Activated B cell treated with CpG ODN at 0.5 μM for 24 hours (primary cell): ENCODE data around the gene MORC1. TPM values are rescaled to one million over a fixed set of nuclear protein-coding genes. Genes with fewer than 3 reads are reported as not detected.
A peak's percentile ranks its signal among the peaks of the same experiment; 100 is the strongest.

Experiments used
- ATAC-seq: fragments of 200-7000 bp; cut with Tn5 transposase; one replicate; pipeline ENCODE4 v1.10.0; 2021; ENCODE audit warnings: low read depth, mild to moderate bottlenecking, moderate library complexity
- CTCF ChIA-PET: fragments of 350-600 bp; sonication (Branson Sonifier 250); formaldehyde crosslinking; loops from one replicate; lab custom pipeline; 2021; ENCODE audit warnings: antibody characterized with exemption; lab: Charles Lee
- POLR2A ChIA-PET: fragments of 350-600 bp; sonication (Branson Sonifier 250); formaldehyde crosslinking; loops from one replicate; lab custom pipeline; 2021; ENCODE audit warnings: antibody characterized with exemption; lab: Charles Lee
- DNase-seq: peaks from one replicate; pipeline ENCODE4 v3.0.0; 2022
- H3K27ac Mint-ChIP-seq: one replicate; pipeline ENCODE4 v1.8.0; 2020; ENCODE audit warnings: mixed read lengths
- H3K27me3 Mint-ChIP-seq: one replicate; pipeline ENCODE4 v1.8.0; 2021; ENCODE audit warnings: mixed read lengths
- H3K36me3 Mint-ChIP-seq: one replicate; pipeline ENCODE4 v1.8.0; 2021; ENCODE audit warnings: low read depth, mixed read lengths
- H3K4me1 Mint-ChIP-seq: one replicate; pipeline ENCODE4 v1.8.0; 2021; ENCODE audit warnings: mixed read lengths
- H3K4me3 Mint-ChIP-seq: one replicate; pipeline ENCODE4 v1.8.0; 2020; ENCODE audit warnings: mild to moderate bottlenecking, mixed read lengths
- H3K9me3 Mint-ChIP-seq: one replicate; pipeline ENCODE4 v1.8.0; 2020; ENCODE audit warnings: mixed read lengths
- CTCF ChIP-seq: fragments of 200-600 bp; IDR thresholded peaks from one replicate; pipeline ENCODE4 v1.8.0; 2022; ENCODE audit warnings: antibody characterized with exemption, mild to moderate bottlenecking
- intact Hi-C: fragments of 100-400 bp; cut with micrococcal nuclease; formaldehyde crosslinking; loops from one replicate; pipeline ENCODE4 v1.15.1; 2024
- total RNA-seq: library from RNA; stranded (reverse); gene quantifications from 2 replicates; pipeline ENCODE4 v1.2.3, GENCODE V29; 2022

Gene MORC1
- total RNA-seq, 1 donor from 2014 or later, result not detected

- no peaks in the 10 kb centered on the region for H3K36me3 Mint-ChIP-seq
- peaks cover 22% of the 10 kb centered on the region for H3K27me3 Mint-ChIP-seq
- no peak for TF ChIP-seq CTCF
- H3K4me1 Mint-ChIP-seq, result no peaks in the 10 kb centered on the region
- no peak overlapping the region for H3K27ac Mint-ChIP-seq
- DNase-seq (no peak), ATAC-seq (no peak)
- intact Hi-C loops, result no loop called here
- peaks cover 5% of the 10 kb centered on the region for H3K9me3 Mint-ChIP-seq
- CTCF ChIA-PET, result no interaction called here
- no peak overlapping the region for H3K4me3 Mint-ChIP-seq
- POLR2A ChIA-PET, result no interaction called here
Measured at GRCh38 chr3:108931035-108931434, 186.9 kb downstream of the MORC1 start.

GRCh38 chr3:108918866-108919265 is 199.1 kb downstream of the MORC1 start:
- peaks cover 19% of the 10 kb centered on the region for H3K27me3 Mint-ChIP-seq
- no peak overlapping the region for H3K27ac Mint-ChIP-seq
- TF ChIP-seq CTCF, result no peak
- H3K9me3 Mint-ChIP-seq, result no peaks in the 10 kb centered on the region
- ATAC-seq (no peak), DNase-seq (no peak)
- POLR2A ChIA-PET, result no interaction called here
- CTCF ChIA-PET, result no interaction called here
- no peaks in the 10 kb centered on the region for H3K36me3 Mint-ChIP-seq
- no peak overlapping the region for H3K4me3 Mint-ChIP-seq
- intact Hi-C loops, result no loop called here
- H3K4me1 Mint-ChIP-seq, result no peaks in the 10 kb centered on the region

GRCh38 chr3:108914774-108915641 is 202.9 kb downstream of the MORC1 start:
- no peaks in the 10 kb centered on the region for H3K9me3 Mint-ChIP-seq

GRCh38 chr3:108909799-108910198 is 208.1 kb downstream of the MORC1 start:
- ChIA-PET CTCF (no interaction called here), POLR2A (no interaction called here)
- no peak for ATAC-seq

More at GRCh38 chr3:108914774-108915641, 202.9 kb downstream of the MORC1 start:
- ChIA-PET CTCF (interaction anchor here (0.5 to 5.2 kb wide), 19 partner anchors 10 to 437 kb away, joined by 3 to 61 read pairs (median 4); no protein-coding TSS in a partner anchor), POLR2A (no interaction called here)
- H3K27me3 Mint-ChIP-seq, result peaks cover 13% of the 10 kb centered on the region
- H3K36me3 Mint-ChIP-seq, result no peaks in the 10 kb centered on the region
- peak; percentile 32 for TF ChIP-seq CTCF
- H3K4me1 Mint-ChIP-seq, result no peaks in the 10 kb centered on the region
- no peak overlapping the region for H3K27ac Mint-ChIP-seq
- H3K4me3 Mint-ChIP-seq, result no peak overlapping the region
- no peak for DNase-seq
- intact Hi-C loops, result loop anchor here (1.0 to 2.0 kb wide), 6 partner anchors 168 to 1679 kb away; partner anchors contain the start of genes CIP2A and DZIP3
- ATAC-seq, result peak; percentile 78

More at GRCh38 chr3:108909799-108910198, 208.1 kb downstream of the MORC1 start:
- no peaks in the 10 kb centered on the region for H3K9me3 Mint-ChIP-seq
- H3K4me3 Mint-ChIP-seq, result no peak overlapping the region
- peaks cover 11% of the 10 kb centered on the region for H3K27me3 Mint-ChIP-seq
- DNase-seq, result no peak
- H3K36me3 Mint-ChIP-seq, result no peaks in the 10 kb centered on the region
- intact Hi-C loops, result no loop called here
- no peak for TF ChIP-seq CTCF
- no peak overlapping the region for H3K27ac Mint-ChIP-seq
- no peaks in the 10 kb centered on the region for H3K4me1 Mint-ChIP-seq

Other genes starting within 250 kb of the MORC1 start
- not detected in 2 replicates for gene GUCA1C, start 164.3 kb downstream of the MORC1 start, total RNA-seq
- gene C3orf85, start 18.6 kb upstream of the MORC1 start, total RNA-seq, result not detected in 2 replicates
- gene DPPA2, start 198.4 kb upstream of the MORC1 start, total RNA-seq, result not detected in 2 replicates
- 4.0 and 5.0 TPM in 2 replicates for gene DPPA4, start 219.4 kb upstream of the MORC1 start, total RNA-seq